Measurements from ENCODE around the gene PCGF5.
"Not testable (repeated sequence)": the region's sequence is repeated elsewhere in the genome, so short reads cannot be mapped to it uniquely, and the experiment has no call there.

The PCGF5 gene

DNA sequence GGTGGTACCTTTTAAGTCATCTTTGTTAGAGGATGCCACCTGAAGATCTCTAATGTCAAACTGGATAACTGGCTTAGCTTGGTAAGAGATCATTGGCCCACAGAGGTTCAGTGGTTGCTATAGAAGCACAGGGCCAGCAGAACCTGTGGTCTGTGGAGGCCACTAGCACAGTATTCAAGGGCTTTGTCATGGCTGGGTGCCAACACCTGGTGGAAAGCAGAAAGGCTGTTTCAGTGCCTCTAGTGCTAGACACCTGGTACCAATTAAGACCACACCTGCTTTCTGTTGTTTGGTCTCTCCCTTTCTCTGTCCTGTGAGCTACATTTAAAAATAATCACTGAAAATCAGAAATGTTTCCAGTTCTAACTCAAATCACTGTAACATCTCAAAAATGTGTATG, 10.0 kb upstream of the PCGF5 start:
- DNase-seq, result no peak

DNA sequence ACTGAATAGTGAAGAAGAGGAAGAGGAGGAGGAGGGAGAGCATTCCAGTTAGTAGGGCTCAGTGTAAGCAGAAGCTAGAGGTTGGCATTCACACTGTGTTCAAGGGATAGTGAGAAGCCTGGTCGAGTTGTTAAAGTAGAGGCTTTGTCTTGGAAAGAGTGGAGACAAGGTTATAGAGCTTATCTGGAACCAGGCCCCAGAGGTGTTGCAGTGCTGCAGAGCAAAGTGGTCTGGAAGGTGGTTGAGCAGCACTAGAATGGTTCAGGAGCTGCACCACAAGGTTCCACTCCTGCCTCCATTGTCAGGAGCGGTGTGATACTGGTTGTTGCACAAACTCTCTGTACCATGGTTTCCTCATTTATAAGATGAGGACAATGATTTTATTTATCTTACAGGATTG, 8.8 kb upstream of the PCGF5 start:
- DNase-seq, result no peak

DNA sequence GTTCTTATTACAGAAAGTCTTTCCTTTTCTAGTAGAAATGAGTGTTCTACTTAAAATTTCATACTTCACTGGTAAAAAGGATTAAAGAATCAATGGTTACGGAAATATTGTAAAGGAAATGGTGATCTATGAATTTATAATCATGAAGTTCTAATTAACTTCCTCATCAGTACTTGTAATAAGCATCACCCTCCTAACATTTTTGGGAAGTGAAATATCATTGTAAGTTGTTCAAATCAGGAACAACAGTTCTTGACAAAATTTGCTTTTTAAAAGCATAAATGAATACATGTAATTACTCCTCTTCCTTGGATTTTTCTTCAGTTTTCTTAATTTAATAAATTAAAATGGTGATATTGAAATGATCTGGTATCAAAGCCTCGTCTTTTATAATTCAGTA, 5.6 kb upstream of the PCGF5 start:
- DNase-seq, result no peak

DNA sequence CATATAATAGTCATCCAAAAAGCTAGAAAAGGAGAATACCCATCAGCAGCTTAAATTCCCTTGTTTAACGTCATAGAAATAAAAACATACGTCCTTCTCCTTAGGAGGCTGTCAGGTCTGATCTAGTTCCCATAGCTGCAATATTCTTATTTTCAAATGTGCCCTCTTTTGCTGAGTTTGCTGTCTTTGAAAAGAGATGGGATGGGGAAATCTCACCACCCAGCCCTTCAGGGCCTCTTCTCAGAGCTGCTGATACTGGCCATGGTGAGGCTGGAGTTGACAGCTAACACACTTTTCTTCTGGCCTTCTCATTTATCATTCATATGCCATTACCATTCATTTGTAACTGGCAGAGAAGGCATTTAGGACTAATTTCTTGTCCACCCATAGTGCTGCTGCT, 5.1 kb upstream of the PCGF5 start:
- DNase-seq, result no peak

DNA sequence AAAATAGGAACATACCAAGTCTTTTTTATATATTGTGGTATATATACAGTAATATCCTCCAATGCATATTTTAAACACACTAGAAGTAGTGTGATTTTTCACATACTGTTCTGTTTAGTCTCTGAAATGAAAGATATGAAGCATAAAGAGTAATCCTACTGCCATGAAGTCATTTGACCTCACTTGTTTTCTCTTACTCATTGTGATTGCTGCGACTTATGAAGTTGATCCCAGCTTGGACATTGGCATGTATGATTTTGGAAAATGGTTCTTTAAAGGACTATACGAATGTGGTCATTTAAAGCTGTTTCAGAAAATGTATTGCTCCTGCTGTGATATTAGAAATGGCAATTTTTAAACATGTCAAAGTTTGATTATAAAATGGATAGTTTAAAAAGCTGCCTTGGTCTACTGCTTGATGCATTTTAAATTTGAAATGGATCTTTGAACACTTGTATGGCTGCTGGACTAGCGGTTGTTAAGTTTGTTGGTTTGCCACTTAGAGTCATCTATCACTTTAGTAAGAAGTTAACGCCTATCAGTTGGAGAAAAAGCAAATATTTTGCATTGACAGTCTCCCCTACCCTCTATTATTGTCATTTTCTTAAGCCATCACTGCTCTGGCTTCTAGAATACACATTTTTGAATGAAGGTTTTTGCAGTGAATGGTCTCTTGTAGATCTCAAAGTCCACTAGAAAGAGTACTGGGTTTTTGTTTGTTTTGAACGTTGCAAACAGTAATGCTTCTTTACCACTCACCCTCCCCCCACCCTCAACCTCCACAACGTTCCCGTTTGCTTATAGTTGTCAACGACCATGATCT, 881 bp upstream of the PCGF5 start:
- DNase-seq, result no peak

DNA sequence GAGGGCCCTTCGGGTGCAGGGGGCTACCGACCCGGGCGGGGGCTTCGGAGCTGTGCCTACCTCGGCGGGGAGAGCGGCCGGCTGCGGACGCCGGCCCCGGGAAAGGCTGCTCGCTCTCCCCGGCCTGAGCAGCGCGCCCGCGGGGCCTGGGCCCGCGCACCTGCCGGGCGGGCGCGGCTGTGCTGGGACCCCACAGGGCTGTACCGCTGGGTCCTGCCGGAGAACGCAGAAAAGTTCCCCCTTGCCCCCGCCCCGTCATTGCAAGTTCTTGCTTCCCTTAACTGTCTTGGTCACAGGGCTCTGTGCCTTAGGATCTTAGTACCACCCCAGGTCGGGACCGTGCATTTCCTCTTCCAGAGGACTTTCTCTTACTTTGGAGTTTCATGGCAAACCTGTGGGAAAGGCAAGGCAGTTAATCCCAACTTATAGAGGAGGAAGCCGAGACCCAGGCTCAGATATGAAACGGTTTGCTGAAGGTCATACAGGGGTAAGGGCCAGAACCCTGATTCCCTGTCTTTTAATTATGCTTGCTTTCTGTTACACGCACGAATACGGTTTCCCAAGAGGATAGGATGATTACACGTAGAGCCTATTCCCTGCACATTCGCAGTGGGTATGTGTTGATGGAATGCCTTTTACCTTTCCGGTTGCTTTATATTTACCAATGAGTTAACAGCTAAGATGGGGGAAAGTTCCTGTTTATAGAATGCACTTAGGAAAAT, 652 bp downstream of the PCGF5 start:
- DNase-seq, result peak; percentile 26

DNA sequence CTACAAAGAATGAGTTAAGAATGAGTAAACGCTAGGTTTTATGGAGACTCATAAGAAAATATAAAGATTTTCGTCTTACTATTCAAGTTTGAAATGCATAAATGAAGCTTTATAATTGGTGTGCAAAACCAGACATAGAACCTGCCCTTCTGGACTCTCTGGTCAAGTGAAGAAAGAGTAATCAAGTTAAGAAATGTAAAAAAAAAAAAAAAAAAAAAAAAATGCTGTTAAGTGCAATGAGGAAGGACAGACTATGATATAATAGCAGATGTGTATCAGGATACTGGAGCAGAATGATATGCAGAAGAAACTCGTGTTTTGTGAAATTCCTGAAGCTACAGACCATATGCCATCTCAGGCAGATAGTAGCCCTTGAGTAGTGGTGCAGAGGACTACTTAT, 5.6 kb downstream of the PCGF5 start:
- DNase-seq, result no peak

DNA sequence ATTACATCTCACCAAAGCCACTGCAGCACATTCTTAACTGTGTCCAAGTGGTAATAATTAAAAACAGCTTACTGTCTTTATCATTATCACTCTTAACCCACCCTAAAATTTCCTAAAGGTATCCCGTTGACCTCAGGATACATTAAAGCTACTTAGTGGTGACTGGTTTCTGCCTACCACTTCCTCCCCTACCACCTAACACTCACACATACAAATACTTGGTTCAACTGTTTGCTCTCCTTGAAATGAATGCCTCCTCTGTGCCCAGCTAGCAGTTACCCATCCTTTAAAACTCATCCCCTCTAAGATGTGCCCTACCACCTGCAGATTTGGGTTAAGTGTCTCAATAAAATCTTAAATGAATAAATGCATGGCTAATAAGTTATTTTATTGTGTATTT, 7.1 kb downstream of the PCGF5 start:
- DNase-seq, result no peak

DNA sequence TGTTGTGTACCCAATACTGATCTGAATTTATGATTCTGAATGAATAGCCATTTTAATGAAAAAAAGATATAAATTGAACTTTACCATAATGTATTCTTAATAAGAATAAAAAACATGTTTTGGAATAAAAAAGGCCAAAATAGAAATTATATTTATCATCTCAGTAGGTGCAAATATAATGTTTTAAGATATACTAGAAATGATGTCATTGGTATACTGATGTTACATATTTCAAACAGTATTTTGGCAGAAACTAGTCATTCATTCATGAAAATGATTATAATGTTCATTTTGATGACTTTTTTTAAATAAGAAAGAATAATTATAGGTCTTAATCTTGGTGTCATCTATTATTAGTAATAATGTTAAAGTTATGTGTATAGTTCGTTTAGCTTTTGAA, 9.2 kb downstream of the PCGF5 start:
- no peak for DNase-seq

DNA sequence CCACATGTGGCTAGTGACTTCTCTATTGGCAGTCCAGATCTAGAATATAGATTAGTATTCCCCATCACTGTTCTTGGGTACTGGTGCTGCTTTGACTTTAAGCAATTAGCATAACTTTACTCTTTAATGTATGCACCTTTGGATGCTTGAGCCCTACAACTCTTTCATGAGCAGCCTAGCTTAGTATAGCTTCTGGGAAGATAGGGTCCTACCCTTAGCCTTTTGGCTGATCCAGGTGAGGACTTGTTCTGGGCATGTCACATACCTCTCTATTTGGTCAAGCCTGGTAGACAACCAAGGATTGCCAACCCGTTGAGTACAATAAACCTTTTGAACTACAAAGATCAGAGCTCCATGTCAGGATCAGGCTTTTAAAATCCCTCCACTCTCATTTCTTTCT, 17.7 kb downstream of the PCGF5 start:
- no peak for DNase-seq

DNA sequence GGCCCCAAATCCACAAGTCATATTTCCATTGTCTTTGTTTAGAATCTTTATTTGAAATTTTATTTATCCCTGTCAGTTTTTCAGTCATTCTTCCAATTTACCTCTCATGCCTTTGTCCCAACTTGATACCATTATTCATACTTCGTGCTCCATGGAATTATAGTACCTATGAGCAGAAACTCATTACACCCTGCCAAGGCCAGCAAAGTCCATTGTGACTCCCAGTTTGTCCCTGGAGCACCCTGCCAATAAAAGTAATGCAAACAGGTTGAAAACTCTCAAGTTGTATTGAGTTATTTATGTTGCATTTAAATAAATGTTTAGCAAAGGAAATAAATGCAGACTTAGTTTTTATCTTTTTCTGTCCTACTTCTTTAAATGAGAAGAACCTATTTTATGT, 19.3 kb downstream of the PCGF5 start:
- no peak for DNase-seq

DNA sequence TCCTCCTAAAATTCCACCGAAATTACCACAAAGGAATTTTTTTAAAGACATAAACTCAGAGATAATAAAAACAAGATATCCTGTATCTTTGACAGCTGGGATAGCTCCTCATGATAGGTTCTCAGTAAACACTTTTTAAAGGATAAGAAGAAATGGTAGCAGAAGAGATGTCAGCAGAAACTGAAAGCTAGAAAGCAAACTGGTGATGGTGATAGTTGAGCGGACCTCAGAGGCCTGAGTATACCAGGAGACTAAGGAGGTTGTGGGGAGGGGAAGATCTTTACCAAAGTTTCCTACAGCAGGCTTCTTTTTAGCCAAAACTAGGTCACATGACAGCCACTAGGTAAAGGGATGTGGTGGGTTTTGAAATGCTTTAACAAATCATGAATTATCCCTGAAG, 22.5 kb downstream of the PCGF5 start:
- no peak for DNase-seq

DNA sequence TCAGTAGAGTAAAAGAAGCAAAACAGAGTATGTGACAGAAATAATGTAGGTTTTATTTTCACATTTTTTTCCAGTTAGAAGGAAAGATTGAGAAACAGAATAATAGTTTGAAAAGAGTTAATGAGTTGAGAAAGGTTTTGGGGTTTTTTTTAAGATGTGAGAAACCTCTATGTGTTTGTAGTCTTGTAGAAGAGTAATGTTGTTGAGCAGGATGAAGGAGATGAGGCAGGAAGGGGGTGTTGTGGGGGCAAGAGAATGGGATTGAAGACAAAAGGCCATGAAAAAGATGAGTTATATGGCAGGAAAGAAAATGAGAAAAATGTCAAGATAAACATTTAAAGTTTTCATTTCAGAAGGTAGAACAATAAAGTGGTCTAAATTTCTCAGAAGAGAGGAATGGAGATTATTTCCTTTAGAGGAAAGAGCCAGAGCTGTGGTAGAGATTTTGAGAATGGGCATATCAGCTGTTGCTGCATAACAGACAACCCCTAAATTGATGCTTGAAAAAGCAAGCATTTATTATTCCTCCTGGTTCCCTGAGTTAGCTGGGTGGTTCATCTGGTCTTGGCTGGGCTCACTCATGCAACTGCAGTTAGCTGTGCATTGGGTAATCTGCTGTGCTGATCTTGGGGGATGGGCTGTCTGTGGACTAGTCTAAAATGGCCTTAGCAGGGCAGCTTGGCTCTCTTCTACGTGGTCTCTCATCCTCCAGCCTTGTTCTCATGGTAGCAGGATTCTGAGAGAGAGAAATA, 27.1 kb downstream of the PCGF5 start:
- DNase-seq, result no peak

DNA sequence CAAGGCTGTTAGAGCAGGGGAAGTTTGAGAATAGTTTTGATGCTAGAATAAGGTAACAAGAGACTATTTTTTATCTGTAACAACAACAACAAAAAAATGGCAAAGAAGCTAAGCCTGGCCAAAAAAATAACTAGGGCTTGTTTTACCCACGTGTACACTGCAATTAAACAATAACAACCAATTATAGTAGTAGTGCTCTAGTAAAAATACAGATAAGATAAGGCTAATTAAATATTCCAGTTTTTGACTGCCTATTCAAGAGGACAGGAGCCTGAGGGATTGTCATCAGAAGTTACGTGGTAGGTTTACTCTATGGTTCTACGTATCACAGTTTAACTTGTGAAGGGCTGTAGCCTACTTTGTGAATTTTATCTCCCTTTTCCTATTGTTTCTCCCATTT, 29.2 kb downstream of the PCGF5 start:
- no peak for DNase-seq

DNA sequence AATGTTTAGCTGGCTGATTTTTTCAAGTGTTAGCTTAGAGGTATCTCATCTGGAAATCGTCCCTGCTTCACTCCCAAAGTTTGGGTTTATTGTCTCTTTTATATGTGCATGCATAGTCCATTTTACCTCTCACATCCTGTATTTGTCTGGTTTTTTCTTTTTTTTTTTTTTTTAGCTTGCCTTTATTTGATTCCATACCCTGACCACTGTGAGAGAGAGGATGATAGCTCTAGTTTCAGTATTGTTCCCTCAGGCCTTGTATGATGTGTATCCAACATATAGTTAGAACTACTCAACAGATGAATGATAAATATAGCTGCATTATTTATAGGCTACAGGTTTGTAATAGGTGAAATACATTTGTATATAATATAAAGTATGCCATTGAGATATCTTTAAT, 29.9 kb downstream of the PCGF5 start:
- DNase-seq, result no peak

DNA sequence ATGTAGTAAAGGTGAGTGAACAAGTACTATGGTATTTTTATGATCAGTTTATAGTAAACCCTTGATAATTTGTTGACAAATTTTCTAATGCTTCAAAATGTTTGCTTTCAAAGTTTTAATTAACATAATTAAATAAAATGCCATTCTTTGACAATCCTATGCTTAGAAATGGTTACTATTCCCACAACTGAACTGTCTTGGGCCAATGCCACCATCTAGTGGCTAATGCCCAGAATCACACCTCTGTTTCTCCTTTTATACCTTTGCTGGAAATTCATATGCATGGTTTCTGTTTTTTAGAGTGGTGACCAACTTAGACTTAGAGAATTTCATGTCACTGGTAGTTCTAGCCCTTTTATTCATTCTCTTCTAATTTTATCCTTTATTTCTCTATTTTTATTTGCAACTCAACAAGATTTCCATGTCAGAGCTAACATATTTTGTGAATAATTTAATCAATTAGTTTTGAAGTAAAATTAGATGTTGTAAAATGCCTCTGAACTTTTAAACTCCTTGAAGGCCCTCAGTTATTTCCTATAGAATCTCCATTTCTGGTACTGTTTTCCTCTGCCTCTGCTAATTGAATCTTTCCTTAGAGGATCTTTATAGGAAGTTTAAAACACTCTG, 31.1 kb downstream of the PCGF5 start:
- DNase-seq, result peak; percentile 46

DNA sequence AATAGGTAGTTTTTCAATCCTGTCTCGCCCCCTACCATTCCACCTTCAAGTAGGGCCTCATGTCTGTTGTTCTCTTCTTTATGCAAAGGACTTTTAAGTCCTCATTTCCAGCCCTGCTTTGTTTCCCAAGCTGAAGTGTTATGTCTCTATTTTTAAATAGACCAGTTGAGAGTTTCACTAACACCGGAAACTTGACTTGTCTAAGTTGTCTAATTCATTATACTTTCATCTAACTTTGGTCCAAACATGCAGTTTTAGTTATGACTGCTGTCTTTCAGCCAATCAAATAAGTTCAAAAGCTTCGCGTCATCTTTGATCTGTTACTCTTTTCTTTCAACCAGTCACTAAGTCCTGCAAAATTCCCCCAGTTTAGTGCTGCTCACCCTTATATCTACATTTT, 32.8 kb downstream of the PCGF5 start:
- DNase-seq, result no peak

DNA sequence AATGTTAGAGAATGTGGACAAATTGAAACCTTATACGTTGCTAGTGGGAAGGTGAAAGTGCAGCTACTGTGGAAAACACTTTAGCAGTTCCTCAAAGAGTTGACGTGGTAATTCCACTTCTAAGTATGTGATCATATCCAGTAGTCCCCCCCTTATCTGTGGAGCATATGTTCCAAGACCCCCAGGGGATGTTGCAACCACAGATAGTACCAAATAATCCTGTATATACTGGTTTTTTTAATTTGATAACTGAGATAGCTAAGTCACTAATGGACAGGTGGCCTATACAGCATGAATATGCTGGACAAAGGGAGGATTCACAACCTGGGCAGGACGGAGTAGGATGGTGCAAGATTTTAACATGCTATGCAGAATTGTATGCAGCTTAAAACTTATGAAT, 36.8 kb downstream of the PCGF5 start:
- no peak for DNase-seq

DNA sequence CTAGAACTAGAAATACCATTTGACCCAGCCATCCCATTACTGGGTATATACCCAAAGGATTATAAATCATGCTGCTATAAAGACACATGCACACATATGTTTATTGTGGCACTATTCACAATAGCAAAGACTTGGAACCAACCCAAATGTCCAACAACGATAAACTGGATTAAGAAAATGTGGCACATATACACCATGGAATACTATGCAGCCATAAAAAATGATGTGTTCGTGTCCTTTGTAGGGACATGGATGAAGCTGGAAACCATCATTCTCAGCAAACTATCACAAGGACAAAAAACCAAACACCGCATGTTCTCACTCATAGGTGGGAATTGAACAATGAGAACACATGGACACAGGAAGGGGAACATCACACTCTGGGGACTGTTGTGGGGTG, 40.0 kb downstream of the PCGF5 start:
- not testable (repeated sequence) for DNase-seq

DNA sequence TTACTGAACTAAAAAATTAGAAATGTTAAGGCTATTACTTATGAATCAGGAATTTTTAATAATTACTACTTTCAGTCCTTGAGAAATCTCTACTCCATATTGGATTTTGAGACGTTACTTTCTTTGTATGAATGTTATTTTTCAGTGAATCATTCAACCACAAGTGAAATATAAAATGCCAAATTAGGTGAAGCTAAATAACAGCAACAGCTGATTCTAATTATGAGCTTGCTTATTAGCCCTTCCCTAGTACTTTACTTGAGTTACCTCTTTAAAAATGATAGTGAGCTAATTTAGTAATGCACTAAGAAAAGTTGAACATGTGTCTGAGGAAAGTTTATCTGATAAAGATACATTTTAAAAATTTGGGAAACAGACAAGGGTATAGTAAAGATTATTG, 51.4 kb downstream of the PCGF5 start:
- DNase-seq, result no peak

DNA sequence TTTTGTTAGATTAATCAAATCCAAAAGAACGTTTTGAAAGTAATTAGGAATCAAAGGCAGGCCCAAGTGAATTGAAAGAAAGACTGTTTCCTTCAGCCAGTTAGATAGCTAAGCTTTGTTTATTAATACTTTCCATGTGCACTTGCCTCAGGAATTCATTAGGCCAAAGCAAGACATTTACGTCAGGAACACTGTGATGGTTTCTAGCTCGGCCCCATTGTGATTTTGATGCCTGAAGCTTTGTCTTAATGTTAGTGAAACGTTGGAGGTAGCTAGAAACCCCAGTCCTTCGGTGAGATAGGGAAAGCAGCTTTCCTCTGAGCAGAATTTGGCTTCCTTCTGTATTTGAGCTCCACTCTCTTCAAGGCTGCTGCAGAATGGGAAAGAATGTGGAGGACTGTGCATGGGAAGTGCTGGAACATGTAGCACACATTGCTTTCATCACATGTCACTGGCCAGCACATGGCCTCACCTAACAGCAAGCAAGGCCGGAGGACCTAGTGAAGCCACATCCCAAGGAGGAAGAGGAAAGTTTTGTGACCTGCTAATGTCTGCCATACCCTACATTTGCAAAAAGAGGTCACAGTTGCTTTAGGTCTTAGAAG, 64.1 kb downstream of the PCGF5 start:
- no peak for DNase-seq

DNA sequence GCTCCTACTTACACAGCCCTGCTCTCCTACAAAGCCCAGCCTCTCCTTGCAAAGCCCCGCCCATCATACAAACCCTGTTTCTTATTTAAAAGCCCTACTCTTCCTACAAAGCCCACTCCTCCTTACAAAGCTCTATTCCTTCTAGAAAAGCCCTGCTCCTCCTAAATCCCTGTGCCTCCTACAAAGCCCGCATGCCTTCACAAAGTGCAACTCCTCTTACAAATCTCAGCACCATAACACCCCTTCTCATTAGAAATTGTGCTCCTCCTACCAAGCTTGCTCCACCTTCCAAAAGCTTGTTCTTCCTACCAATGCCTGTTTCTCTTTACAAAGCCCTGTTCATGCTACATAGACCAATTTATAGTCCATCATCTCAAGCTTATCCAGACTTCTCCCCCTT, 66.1 kb downstream of the PCGF5 start:
- no peak for DNase-seq

DNA sequence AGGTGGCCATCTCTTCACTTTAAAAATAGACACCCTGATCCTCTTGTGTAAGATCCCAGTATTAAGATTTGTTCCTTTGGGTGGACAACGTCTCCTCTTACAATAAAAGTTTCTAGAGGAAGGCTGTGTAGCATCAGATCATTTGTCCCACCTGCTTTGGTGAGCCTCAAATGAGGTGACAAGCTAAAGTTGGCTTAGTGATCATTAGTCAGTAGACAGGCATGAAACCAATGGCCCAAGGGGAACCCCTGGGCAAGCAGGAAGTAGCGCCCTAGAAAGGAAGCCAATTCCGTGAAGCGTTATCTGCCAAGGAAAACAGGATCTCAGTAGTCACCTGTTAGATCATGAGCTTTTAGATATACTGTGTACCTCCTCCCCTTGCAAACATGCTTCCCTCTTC, 66.8 kb downstream of the PCGF5 start:
- DNase-seq, result no peak
